ENCODE data around the gene SLC7A1.
A peak's percentile ranks its signal among the peaks of the same experiment; 100 is the strongest.

The SLC7A1 gene

GRCh38 chr13:29473166-29473565, 122.3 kb downstream of the SLC7A1 start:
- Histone ChIP-seq H3K27me3 (ENCODE audit: insufficient read depth, low read length) (no peaks in the 10 kb centered on the region), H3K4me1 (ENCODE audit: insufficient read depth, low read length, severe bottlenecking) (no peaks in the 10 kb centered on the region), H3K4me2 (ENCODE audit: low read length) (no peak overlapping the region), H3K9me2 (ENCODE audit: low read depth, low read length) (no peaks in the 10 kb centered on the region), H3K9me3 (ENCODE audit: low read length) (no peaks in the 10 kb centered on the region), H3F3A (ENCODE audit: insufficient read depth, low read length) (no peaks in the 10 kb centered on the region), H3K79me2 (ENCODE audit: insufficient read depth, low read length) (no peaks in the 10 kb centered on the region), H2AFZ (ENCODE audit: low read length) (no peak overlapping the region), H3K9ac (ENCODE audit: low read length) (no peak overlapping the region), H4K20me1 (ENCODE audit: insufficient read depth, low read length) (no peaks in the 10 kb centered on the region), H3K4me3 (ENCODE audit: low read depth, low read length, poor library complexity, severe bottlenecking) (no peak overlapping the region), H3K36me3 (ENCODE audit: insufficient read depth, low read length) (no peaks in the 10 kb centered on the region), H3K27ac (ENCODE audit: low read depth, low read length, poor library complexity, severe bottlenecking) (no peak overlapping the region)
- TF ChIP-seq EZH2 (IDR thresholded peaks at IDR 0.05; ENCODE audit: borderline replicate concordance, low read length), result no peak

GRCh38 chr13:29472332-29472961, 123.0 kb downstream of the SLC7A1 start:
- Histone ChIP-seq H3K9ac (ENCODE audit: low read length) (no peak overlapping the region), H2AFZ (ENCODE audit: low read length) (no peak overlapping the region), H4K20me1 (ENCODE audit: insufficient read depth, low read length) (no peaks in the 10 kb centered on the region), H3K9me2 (ENCODE audit: low read depth, low read length) (no peaks in the 10 kb centered on the region), H3K79me2 (ENCODE audit: insufficient read depth, low read length) (no peaks in the 10 kb centered on the region), H3K27me3 (ENCODE audit: insufficient read depth, low read length) (no peaks in the 10 kb centered on the region), H3F3A (ENCODE audit: insufficient read depth, low read length) (no peaks in the 10 kb centered on the region), H3K9me3 (ENCODE audit: low read length) (no peaks in the 10 kb centered on the region), H3K27ac (ENCODE audit: low read depth, low read length, poor library complexity, severe bottlenecking) (no peak overlapping the region), H3K4me3 (ENCODE audit: low read depth, low read length, poor library complexity, severe bottlenecking) (no peak overlapping the region), H3K4me2 (ENCODE audit: low read length) (no peak overlapping the region), H3K4me1 (ENCODE audit: insufficient read depth, low read length, severe bottlenecking) (no peaks in the 10 kb centered on the region), H3K36me3 (ENCODE audit: insufficient read depth, low read length) (no peaks in the 10 kb centered on the region)
- peak; percentile 99 for TF ChIP-seq CTCF (IDR thresholded peaks at IDR 0.05; ENCODE audit: low read length)
- no peak for TF ChIP-seq EZH2 (IDR thresholded peaks at IDR 0.05; ENCODE audit: borderline replicate concordance, low read length)

GRCh38 chr13:29471551-29471950, 123.9 kb downstream of the SLC7A1 start:
- Histone ChIP-seq H3F3A (ENCODE audit: insufficient read depth, low read length) (no peaks in the 10 kb centered on the region), H2AFZ (ENCODE audit: low read length) (no peak overlapping the region), H3K27me3 (ENCODE audit: insufficient read depth, low read length) (no peaks in the 10 kb centered on the region), H3K36me3 (ENCODE audit: insufficient read depth, low read length) (no peaks in the 10 kb centered on the region), H3K4me3 (ENCODE audit: low read depth, low read length, poor library complexity, severe bottlenecking) (no peak overlapping the region), H3K4me2 (ENCODE audit: low read length) (no peak overlapping the region), H3K9me2 (ENCODE audit: low read depth, low read length) (no peaks in the 10 kb centered on the region), H3K27ac (ENCODE audit: low read depth, low read length, poor library complexity, severe bottlenecking) (no peak overlapping the region), H3K4me1 (ENCODE audit: insufficient read depth, low read length, severe bottlenecking) (no peaks in the 10 kb centered on the region), H4K20me1 (ENCODE audit: insufficient read depth, low read length) (no peaks in the 10 kb centered on the region), H3K9ac (ENCODE audit: low read length) (no peak overlapping the region), H3K9me3 (ENCODE audit: low read length) (no peaks in the 10 kb centered on the region), H3K79me2 (ENCODE audit: insufficient read depth, low read length) (no peaks in the 10 kb centered on the region)
- no peak for TF ChIP-seq CTCF (IDR thresholded peaks at IDR 0.05; ENCODE audit: low read length)
- TF ChIP-seq EZH2 (IDR thresholded peaks at IDR 0.05; ENCODE audit: borderline replicate concordance, low read length), result no peak

- Histone ChIP-seq H3K79me2 (ENCODE audit: insufficient read depth, low read length) (no peaks in the 10 kb centered on the region), H2AFZ (ENCODE audit: low read length) (no peak overlapping the region), H4K20me1 (ENCODE audit: insufficient read depth, low read length) (no peaks in the 10 kb centered on the region), H3K4me3 (ENCODE audit: low read depth, low read length, poor library complexity, severe bottlenecking) (no peak overlapping the region), H3K4me2 (ENCODE audit: low read length) (no peak overlapping the region), H3K9me2 (ENCODE audit: low read depth, low read length) (no peaks in the 10 kb centered on the region), H3K36me3 (ENCODE audit: insufficient read depth, low read length) (no peaks in the 10 kb centered on the region), H3K9me3 (ENCODE audit: low read length) (no peaks in the 10 kb centered on the region), H3K9ac (ENCODE audit: low read length) (no peak overlapping the region), H3F3A (ENCODE audit: insufficient read depth, low read length) (no peaks in the 10 kb centered on the region), H3K27me3 (ENCODE audit: insufficient read depth, low read length) (no peaks in the 10 kb centered on the region), H3K4me1 (ENCODE audit: insufficient read depth, low read length, severe bottlenecking) (no peaks in the 10 kb centered on the region), H3K27ac (ENCODE audit: low read depth, low read length, poor library complexity, severe bottlenecking) (no peak overlapping the region)
- TF ChIP-seq EZH2 (IDR thresholded peaks at IDR 0.05; ENCODE audit: borderline replicate concordance, low read length) (no peak), CTCF (IDR thresholded peaks at IDR 0.05; ENCODE audit: low read length) (no peak)
Observed at GRCh38 chr13:29465741-29466293, 129.7 kb downstream of the SLC7A1 start.
